Stromal cell of bone marrow (primary cell): ENCODE results near the gene PLK5.
"Not testable (repeated sequence)": the region's sequence is repeated elsewhere in the genome, so short reads cannot be mapped to it uniquely, and the experiment has no call there.

ENCODE experiments used
- DNase-seq: peaks from one replicate; pipeline ENCODE4 v3.0.0-alpha.2; 2012; ENCODE audit warnings: low read depth

The PLK5 gene, protein sequence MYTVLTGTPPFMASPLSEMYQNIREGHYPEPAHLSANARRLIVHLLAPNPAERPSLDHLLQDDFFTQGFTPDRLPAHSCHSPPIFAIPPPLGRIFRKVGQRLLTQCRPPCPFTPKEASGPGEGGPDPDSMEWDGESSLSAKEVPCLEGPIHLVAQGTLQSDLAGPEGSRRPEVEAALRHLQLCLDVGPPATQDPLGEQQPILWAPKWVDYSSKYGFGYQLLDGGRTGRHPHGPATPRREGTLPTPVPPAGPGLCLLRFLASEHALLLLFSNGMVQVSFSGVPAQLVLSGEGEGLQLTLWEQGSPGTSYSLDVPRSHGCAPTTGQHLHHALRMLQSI

DNA sequence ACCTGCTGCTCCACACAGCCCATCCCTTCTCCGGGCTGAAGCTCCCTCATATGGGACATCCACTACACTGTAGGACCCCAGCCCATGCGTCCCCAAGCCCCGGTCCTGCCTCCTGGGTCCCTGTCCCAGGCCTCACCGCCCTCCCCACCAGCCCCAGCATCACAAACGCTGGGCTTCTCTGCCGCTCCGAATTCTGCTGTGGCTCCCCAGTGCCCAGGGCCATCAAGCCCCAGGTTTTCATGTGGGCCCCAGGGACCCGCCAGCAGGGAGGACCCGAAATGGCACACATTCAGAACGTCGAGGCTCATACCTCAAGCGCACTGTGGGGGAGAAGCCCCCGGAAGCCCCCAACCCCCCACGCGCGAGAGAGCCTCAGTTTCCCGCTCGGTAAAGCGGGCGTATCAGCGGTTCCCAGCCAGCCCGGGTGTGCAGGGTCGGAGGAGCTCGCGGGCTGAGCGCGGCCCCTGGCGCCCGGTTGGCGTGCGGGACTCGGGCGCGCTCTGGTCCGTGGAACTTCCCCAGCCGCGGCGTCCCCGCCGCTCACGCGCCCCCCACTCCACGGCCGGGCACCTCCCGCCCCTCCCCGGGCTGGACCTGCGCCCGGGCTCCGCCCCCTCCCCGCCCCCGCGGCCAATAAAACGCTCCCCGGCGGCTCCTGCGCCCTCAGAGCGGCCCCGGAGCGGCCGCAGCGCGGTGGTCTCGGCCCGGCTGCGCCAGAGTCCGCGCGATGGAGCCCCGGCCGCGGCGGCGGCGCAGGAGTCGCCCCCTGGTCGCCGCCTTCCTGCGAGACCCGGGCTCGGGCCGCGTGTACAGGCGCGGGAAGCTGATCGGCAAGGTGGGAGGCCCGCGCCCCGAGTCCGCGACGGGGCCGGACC lies at the start of gene PLK5:
Gene PLK5 (plus strand): TSS at position 666 of the 875 bp plus-strand sequence. CDS start 2,920 bp downstream, outside the sequence.
- DNase-seq: no peak

DNA sequence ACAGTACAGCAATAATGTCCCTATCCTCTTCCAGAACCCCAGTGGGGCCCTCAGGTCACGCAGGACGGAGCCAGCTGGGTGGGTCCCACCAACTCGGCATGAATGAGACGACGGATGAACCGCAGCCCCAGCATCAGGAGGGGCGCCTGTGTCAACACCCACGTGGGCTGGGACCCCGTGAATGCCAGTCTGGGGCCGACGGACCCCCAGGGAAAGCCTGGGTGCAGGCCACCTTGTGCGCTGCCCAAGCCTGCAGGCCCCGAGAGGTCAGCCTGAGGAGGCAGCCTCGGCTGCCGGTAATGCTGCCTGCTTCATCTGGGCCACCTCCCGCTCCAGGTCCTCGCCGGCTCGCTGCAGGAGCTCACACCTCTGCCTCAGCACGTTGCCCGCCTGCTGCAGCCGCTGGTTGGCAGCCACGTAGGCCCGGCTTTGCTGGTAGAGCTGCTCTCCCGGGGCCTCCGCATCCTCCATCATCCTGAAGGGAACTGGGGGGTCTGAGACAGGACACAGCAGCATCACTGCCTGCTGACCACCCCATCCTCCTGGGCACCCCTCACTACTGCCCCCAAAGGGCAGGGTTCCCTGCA lies 49.0 kb upstream of the PLK5 start:
- no peak for DNase-seq

DNA sequence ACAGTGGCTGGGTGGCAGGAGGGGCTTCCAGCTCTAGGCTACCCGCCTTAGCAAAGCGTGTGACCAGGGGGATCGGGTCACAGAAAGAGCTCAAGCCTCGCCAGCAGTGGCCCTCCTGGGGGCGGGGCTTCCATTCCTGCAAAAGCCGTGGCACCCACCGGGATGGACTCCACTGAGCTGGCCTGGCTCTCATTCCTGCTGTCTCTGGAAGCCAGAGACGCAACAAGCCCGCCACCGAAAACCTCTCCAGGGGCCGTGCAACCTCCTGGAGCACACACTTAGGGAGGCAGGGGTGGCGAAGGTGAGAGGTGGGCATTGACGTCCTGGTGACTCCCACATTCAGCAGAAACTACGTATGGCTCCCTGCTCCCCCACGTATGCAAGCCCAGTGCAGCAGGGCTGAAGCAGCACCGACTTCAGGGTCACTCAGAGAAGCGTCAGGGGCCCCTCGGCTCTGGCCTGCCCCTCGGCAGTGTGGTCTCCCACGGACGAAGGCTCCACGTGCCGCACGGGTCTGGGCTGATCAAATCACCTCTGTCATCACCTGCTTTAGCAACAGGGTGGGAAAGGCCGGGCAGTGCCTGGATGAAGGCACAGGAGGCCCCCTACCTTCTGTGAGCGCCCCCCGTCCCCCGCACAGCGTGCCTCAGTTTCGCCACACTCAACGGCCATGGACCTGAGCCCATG lies 48.0 kb upstream of the PLK5 start:
- no peak for DNase-seq

DNA sequence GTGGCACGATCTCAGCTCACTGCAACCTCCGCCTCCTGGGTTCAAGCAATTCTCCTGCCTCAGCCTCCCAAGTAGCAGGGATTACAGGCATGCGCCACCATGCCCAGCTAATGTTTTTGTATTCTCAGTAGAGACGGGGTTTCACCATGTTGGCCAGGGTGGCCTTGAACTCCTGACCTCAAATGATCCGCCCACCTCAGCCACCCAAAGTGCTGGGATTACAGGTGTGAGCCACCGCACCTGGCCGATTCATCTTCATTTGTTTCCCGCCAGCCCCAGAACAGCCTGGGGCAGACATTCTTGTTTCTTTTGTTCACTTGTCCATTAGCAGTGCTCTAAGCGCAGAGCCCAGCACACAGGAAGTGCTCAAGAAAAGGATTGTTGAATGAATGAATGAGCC lies 46.8 kb upstream of the PLK5 start:
- not testable (repeated sequence) for DNase-seq

DNA sequence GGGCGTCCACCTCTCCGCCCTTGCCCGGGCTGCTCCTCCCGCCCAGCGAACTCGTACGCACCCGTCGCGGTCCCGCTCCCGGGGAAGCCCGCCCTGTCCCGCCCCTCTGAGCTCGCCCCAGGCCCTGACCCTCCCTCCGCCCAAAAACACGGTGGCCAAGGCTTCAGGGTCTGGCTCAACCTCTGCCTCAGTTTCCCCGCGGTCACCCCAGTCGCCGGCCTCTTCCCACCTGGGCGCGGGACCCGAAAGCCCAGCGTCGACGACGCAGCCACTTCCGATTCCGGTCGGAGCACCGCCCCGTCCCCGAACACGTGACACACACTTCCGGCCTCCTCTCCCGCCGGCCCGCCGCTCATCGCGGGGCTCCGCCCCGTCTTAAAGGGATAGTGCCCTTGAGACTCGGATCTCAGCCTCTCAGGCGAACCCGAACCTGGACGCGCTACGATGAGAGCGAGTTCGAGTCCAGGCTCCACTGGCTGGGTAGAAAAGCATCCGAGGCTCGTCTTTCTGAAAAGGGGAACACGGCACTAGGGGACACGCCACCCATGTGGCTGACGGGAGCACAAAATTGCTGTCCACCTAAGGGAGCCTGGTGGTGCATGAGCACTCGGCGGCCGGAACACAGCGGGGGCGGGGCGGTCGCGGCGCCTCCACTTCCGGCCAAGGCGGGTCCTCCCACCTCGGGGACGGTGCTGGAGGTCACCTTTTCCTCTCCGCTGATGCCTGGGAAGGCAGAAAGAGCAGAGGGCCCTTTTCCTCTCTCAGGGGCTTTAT lies 44.8 kb upstream of the PLK5 start, which contains the start of gene C19orf25:
Gene C19orf25 (minus strand): TSS at position 282 of the 774 bp plus-strand sequence. CDS start 312 bp downstream, outside the sequence.
- peak; percentile 88 for DNase-seq

DNA sequence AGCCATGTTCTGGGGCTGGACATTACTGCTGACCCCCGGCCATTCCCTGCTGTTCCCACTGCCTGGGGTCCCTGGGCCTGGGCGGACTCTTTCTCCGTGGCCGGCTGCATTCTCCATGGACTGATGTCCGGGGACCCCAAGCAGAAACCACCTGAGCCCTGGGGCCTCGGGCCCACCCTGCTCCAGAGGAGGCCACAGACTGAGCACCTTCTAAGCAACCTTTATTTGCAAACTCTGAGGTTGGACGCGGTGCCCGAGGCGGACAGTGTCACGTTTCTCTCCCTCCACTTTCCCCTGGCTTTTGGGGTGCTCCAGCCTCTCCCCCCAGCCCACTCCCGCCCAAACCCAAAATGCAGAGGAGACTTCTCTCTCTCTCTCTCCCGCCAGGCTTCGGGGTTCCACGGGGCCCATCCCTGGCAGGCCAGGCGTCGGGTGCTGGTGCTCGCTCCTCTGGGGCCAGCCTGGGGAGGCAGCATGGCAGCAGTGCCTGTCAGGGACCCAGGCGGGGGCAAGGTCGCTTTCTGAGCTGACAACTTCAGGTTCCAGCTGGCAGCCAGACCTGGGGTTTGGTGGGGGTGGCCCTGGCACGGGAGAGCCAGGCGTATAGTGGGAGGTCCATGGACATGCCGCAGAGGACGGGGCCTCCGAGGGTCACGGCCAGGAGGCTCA lies 42.5 kb upstream of the PLK5 start:
- no peak for DNase-seq

DNA sequence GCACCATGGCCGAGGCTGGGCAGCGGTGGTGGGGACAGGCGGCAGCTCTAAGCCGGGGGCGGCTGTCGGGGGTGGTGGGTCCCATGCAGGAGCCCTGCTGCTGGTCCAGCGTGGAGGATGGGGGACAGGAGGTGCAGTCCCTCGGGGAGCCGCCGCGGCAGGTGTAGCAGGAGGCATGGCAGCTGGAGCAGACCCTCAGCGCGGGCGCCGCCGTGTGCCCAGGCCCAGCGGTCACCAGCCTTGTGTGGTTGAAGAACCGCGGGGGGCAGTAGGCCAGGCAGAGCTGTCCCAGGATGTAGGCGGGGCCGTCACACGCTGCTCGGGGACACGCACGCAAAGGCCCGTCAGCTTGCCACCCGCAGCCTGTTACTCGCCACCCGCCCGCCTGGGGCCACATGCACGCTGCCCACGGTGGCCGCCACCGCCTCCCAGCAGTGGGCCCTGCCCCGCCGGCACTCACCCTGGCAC lies 42.0 kb upstream of the PLK5 start:
- no peak for DNase-seq

DNA sequence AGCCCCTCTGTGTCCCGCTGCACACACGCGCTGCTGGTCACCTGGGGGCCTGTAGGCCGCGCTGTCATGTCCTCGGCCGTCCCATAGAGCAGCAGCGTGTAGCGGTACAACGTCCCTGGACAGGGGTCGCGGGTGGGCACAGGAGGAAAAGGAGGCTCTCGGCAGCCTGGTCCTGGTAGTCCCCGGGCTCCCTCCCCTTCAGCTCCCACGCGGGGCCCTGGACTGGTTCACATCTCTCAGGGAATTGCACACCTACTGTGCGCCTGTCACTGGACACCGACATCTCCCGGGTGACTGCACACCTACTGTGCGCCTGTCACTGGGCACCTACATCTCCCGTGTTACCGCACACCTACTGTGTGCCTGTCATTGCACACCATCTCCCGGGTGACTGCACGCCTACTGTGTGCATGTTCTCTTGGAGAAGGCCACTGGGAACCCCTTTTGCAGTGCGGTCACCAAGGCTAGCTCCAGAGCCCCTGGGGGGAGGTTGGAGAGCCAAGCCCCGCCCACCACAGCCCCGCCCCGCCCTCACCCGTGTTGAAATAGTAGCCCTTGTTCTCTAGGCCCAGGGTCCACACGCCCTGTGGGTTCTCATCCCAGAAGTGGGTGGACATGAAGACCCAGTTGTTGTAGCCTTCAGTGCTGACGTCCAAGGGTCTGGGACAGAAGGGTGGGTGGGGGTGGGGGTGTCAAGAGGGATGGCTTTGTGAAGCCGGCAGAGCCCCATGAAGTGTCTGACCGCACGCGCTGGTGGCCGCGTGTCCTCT lies 41.3 kb upstream of the PLK5 start:
- DNase-seq: no peak

DNA sequence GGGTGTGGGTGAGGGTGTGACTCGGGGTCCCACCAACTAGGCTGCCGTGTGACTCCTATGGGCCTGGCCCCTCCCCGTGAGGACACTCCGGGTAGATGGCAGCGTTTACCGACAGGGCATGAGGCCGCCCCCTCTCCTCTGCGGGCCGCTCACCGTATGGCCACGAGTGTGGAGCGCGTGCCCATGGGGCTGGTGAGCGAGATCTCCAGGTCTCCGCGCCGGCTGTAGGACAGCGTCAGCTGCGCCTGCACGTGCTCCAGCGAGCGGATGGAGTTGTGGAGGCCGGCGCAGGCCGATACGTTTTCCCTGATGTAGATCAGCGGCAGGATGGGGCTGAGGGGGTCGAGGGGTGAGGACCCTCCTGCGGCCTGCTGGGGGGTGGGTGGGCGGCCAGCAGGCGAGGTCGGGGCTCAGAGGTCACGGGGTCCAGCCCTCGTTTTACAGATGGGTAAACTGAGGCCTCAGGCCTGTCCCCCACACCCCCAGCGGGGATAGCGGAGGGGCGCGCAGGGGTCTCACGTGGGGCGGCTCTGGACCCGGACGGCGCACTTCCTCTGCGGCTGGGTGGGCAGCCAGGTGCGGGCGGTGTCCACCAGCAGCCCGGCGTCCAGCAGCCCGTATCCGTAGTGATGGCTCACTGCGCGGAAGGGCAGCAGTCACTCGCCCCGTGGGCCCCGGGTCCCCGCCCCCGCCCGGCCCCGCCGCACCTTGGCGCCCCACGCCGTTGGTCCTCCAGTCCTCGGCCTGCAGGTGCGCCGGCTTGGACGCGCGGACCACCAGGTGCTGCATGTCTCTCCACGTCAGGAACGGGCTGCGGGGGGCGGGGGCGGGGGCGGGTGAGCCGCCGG lies 40.5 kb upstream of the PLK5 start:
- no peak for DNase-seq

DNA sequence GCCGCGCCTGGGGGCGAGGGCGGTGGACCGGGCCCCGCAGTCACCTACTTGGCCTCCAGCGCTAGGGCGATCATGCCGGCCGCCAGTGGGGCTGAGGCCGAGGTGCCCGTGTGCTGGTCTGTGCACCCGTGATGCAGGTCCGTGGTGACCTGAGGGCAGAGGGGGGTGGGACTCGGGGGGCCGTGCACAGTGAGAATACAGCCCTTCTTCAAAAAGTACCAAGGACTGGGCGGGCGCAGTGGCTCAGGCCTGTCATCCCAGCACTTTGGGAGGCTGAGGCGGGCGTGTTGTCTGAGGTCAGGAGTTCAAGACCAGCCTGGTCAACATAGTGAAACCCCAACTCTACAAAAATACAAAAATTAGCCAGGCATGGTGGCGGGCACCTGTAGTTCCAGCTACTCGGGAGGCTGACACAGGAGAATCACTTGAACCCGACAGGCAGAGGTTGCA lies 39.9 kb upstream of the PLK5 start:
- no peak for DNase-seq

DNA sequence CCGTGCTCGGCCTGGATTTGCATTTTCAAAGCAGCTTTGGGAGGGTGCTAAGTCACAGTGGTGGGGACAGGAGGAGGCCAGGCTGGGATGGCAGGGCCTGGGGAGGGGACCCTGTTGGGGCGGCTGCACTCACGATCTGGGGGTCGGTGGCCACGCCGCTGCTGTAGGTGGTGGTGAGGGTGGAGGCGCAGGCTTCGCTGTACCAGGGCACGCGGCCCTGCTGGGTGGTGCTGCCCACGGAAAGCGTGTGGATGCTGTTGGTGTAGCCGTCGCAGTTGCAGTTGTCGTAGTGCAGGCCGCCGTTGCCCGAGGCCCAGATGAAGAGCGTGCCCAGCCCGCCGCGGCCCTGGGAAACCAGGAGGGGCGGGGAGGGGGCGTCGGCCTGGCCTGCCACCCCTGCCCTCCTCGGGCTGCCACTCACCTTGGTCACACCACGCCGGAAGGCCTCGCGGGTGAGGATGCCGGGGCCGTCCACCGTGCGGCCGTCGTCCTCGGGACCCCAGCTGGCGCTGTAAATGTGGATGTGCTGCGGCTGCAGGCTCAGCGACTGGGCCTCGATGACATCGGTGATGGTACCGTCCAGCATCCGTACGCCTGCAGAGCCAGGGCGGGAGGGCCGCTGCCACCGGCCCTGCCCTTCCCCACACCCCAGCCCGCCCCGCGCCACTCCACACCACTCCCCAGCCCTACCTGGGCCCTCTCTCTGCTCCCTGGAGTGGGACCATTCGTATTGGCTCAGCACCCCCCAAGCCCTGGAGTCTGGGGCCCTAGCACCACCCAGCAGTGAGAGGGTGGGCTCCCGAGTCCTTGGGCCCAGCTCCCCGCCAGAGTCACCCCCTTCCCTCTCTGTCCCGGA lies 36.9 kb upstream of the PLK5 start:
- DNase-seq: no peak

DNA sequence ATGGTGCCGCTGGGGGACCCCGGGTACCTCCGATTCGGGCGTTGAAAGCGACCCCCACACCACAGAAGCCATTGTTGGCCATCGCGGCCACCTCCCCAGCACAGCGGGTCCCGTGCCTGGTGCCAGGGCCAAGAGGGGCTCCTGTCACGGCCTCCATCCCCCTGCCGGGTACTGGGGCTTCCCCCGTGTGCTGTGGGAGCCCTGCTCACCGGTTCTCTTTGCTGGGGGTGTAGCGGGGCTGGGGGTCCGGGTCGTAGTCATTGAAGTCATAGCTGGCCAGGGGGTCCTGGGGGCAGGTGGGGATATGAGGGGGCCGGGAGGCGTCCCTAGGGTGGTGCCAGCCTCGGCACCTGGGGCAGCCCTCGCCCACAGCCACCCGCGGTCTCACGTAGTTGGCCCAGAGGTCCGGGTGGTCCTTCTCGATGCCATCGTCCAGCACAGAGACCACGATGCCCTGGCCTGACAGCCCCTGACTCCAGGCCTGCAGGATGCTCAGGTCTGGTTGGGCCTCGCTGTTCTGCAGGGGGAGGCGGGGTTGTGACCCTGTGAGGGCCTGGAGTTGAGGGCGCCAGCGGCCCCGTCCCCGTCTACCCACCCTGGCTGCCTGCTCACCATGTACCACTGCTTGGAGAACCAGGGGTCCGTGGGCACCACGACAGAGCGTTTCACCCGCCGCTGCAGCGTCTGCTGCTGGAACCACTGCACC lies 36.1 kb upstream of the PLK5 start:
- DNase-seq: no peak

DNA sequence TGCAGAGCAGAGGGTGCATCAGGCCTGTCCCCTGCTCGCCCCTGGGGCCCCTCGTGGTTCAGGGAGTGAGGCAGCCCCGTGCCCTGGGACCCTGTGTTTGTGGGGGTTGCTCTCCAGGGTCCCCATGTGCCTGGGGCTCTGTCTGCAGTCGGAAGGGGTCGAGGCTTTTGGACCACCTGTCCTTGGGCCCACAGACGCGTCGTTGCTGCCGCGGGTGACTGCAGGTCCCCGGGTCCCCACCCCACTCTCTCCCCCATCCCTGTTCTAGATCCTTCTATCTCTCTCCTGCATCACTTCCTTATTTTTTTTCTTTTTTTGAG lies 35.6 kb upstream of the PLK5 start:
- DNase-seq: no peak

DNA sequence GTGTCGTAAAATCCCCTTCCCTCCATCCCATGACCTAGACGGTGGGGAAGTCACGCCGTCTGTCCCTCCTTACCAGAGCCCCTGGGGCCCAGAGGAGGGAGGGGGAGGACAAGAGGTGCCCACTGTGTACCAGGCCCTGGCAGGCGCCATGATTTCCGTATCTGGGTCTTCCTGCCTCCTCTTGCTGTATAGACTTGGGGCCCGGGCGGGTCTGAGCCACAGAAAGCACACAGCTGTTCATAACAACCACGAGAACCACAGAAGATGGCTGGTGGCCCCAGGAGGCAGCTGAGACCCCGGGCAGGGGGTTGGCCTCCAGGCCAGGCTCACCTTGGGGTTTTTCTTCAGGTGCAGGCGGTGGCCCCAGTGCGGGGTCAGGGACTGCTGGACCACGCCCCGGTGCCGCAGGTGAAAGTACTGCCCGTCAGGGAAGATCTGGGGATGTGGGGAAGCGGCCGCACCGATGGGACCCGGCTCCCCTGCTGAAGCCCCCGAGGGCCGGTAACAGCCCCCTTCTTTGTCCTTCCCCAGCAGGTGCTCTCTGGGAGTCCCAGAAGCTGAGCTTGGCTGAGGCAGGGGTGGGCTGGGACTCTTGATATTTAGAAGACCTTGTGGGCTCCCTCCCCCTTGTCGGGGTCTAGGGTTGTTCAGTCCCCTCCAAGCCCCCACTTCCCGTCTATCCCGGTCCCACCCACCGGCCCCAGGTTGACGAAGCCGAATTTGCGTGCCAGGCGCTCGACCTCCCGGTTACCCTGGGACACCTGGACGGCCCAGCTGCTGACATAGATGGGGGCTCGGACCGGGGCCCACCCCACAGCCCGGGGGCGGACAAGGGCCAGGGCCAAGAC lies 34.2 kb upstream of the PLK5 start:
- DNase-seq: no peak

DNA sequence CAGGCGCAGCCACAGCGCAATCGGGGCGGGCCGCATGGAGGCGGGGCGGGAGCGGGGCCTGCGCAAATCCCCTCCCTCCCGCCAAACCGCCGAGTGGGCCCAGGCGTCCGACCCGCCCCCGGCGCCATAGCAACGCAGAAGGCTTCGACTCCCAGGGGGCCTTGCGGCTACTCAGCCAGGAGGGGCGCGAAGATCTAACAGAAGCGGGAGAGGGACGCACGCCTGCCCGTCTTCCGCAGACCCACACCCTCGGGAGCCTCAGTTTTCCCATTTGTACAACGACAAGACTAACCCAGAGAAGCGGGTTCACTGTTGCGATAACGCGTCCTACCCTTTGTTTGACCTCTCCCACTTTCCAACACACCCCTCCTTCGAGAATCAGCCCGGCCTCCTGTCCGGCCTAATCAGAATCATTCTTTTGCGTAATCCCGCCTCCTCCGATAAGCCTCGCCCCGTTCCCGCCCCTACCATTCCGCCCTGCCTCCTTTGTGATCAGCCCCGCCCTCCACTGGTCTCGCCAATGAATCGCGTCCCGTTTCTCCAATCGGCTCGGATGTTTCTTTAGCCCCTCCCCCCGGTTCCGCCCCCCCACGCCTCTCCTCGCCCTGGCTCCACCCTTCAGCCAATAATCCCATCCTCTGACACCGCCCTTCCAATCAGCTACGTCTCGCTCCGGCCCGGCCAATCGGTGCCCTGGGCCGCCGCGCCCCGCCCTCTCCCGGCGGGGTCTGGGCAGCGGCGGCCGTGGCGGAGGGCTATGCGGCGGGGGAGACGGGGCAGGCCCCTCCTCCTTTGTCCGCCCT lies 33.4 kb upstream of the PLK5 start, which contains the start of gene PCSK4:
Gene PCSK4 (minus strand): TSS at position 40 of the 803 bp plus-strand sequence. CDS start 4 bp downstream, at position 36.
- peak; percentile 97 for DNase-seq
